ENCODE measurements around the gene TRABD. TPM values are rescaled to one million over a fixed set of nuclear protein-coding genes. Genes with fewer than 3 reads are reported as not detected.
A peak's percentile ranks its signal among the peaks of the same experiment; 100 is the strongest.
"Not testable (repeated sequence)": the region's sequence is repeated elsewhere in the genome, so short reads cannot be mapped to it uniquely, and the experiment has no call there.

Gene TRABD
- polyA plus RNA-seq, 2 donors, result 47.4 to 54.5 TPM

DNA sequence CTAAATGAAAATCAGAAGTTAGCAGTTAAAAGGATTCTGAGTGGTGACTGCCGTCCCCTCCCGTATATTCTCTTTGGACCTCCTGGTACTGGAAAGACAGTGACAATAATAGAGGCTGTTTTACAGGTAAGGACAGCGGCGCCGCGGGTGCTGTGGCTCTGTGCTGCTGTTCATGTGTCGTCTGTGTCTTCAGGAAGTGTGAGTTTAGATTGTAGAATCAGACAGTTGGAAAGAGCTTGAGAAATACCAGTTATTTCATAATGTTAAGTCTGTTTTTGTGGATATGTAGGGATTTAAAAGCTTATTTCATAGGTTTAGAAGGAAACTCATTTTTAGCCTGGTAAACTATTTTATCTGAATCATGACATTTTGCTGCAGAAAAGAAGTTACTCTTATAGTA lies 42.6 kb upstream of the TRABD start:
- WGBS, 2 donors, result 77 to 82% methylated on average over 7 of the region's 7 CpGs
- no peaks in the 10 kb centered on the region for H3K9me3 ChIP-seq (ENCODE audit: control insufficient read depth in 2 of 2, insufficient read depth in 1 of 2, low read depth in 1 of 2, low read length in 1 of 2)
- H3K27ac ChIP-seq (ENCODE audit: low read depth in 2 of 2, low read length in 1 of 2), result no peak overlapping the region
- no peaks in the 10 kb centered on the region for H3K36me3 ChIP-seq (ENCODE audit: control insufficient read depth in 2 of 2, insufficient read depth in 2 of 2, low read length in 1 of 2)
- no peak overlapping the region for H3K4me3 ChIP-seq (ENCODE audit: low read depth in 1 of 2, low read length in 2 of 2)
- peaks cover 2 to 5% of the 10 kb centered on the region in 2 donors for H3K4me1 ChIP-seq (ENCODE audit: control insufficient read depth in 2 of 2, insufficient read depth in 2 of 2, low read length in 1 of 2)
- no peaks in the 10 kb centered on the region for H3K27me3 ChIP-seq (ENCODE audit: control insufficient read depth in 1 of 2, insufficient read depth in 2 of 2, low read length in 2 of 2)

DNA sequence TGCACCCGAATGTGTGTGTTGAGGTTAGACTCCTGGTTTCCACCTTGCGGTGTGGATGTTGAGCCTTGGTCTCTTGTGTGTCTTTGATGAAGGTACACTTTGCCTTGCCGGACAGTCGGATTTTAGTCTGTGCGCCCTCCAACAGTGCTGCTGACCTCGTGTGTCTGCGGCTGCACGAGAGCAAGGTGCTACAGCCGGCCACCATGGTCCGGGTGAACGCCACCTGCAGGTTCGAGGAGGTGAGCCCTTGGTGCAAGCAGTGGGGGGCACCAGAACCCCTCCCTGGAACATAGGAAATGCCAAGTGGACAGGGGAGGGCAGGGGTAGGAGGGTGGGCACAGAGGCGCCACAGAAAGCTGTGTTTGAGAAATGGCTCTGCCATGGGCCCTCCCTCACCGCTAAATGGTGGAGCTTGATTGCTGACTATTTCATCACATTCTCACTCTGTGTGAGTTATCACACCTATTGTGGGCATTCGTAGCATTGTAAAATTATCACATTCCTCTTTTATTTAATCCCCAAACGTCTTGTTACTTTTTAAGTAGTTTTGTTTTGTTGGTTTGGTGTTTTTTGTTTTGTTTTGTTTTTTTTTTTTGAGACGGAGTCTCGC lies 41.6 kb upstream of the TRABD start:
- Histone ChIP-seq H3K27ac (ENCODE audit: low read depth in 2 of 2, low read length in 1 of 2) (no peak overlapping the region), H3K9me3 (ENCODE audit: control insufficient read depth in 2 of 2, insufficient read depth in 1 of 2, low read depth in 1 of 2, low read length in 1 of 2) (no peaks in the 10 kb centered on the region), H3K4me3 (ENCODE audit: low read depth in 1 of 2, low read length in 2 of 2) (no peak overlapping the region), H3K36me3 (ENCODE audit: control insufficient read depth in 2 of 2, insufficient read depth in 2 of 2, low read length in 1 of 2) (no peaks in the 10 kb centered on the region), H3K27me3 (ENCODE audit: control insufficient read depth in 1 of 2, insufficient read depth in 2 of 2, low read length in 2 of 2) (no peaks in the 10 kb centered on the region), H3K4me1 (ENCODE audit: control insufficient read depth in 2 of 2, insufficient read depth in 2 of 2, low read length in 1 of 2) (peaks cover 2 to 5% of the 10 kb centered on the region in 2 donors)
- 85 to 90% methylated on average over 18 of the region's 18 CpGs for WGBS, 2 donors

DNA sequence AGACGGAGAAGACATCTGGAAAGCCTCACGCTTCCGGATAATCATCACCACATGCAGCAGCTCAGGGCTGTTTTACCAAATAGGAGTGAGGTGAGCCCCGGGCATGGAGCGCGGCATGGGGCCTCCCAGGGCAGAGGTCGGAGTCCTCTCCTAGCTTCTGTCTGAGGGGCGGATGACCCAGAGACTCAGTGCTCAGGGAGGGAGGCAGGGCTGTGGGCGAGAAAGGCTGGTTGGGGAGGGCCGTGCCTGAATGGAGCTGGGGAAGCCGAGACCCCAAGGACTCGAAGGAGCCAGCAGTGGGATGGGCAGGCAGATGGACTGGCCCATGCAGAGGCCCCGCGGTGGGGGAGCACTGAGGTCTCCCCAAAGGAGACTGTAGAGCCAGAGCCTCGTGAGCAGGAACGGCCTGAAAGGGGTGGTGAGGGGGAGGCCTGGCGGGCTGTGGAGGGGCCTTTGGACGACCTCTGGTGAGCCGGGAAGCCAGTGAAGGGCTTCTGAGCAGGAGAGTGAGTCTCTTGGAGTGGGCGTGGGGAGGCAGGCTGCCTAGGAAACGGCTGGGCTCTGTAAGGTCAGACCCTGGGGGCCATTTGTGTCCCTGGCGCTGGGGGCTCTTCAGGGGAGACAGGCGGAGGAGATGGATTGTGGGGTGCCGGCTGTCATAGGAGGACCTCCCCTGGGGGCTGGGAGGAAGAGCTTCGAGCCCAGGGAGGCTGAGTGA lies 39.8 kb upstream of the TRABD start:
- no peak overlapping the region for H3K4me3 ChIP-seq (ENCODE audit: low read depth in 1 of 2, low read length in 2 of 2)
- WGBS, 2 donors, result 66 to 72% methylated on average over 25 of the region's 25 CpGs
- H3K27ac ChIP-seq (ENCODE audit: low read depth in 2 of 2, low read length in 1 of 2), result no peak overlapping the region

GRCh38 chr22:50146439-50147238 lies 39.1 kb upstream of the TRABD start:
- peaks cover 2% of the 10 kb centered on the region in 2 donors for H3K4me1 ChIP-seq (ENCODE audit: control insufficient read depth in 2 of 2, insufficient read depth in 2 of 2, low read length in 1 of 2)
- H3K4me3 ChIP-seq (ENCODE audit: low read depth in 1 of 2, low read length in 2 of 2), result no peak overlapping the region
- no peaks in the 10 kb centered on the region for H3K27me3 ChIP-seq (ENCODE audit: control insufficient read depth in 1 of 2, insufficient read depth in 2 of 2, low read length in 2 of 2)
- 28 to 38% methylated on average over 27 of the region's 27 CpGs for WGBS, 2 donors
- H3K9me3 ChIP-seq (ENCODE audit: control insufficient read depth in 2 of 2, insufficient read depth in 1 of 2, low read depth in 1 of 2, low read length in 1 of 2), result no peaks in the 10 kb centered on the region
- H3K36me3 ChIP-seq (ENCODE audit: control insufficient read depth in 2 of 2, insufficient read depth in 2 of 2, low read length in 1 of 2), result no peaks in the 10 kb centered on the region
- no peak overlapping the region for H3K27ac ChIP-seq (ENCODE audit: low read depth in 2 of 2, low read length in 1 of 2)

More for the DNA sequence above, 39.8 kb upstream of the TRABD start:
- Histone ChIP-seq H3K36me3 (ENCODE audit: control insufficient read depth in 2 of 2, insufficient read depth in 2 of 2, low read length in 1 of 2) (no peaks in the 10 kb centered on the region), H3K27me3 (ENCODE audit: control insufficient read depth in 1 of 2, insufficient read depth in 2 of 2, low read length in 2 of 2) (no peaks in the 10 kb centered on the region), H3K4me1 (ENCODE audit: control insufficient read depth in 2 of 2, insufficient read depth in 2 of 2, low read length in 1 of 2) (peaks cover 2% of the 10 kb centered on the region in 2 donors), H3K9me3 (ENCODE audit: control insufficient read depth in 2 of 2, insufficient read depth in 1 of 2, low read depth in 1 of 2, low read length in 1 of 2) (no peaks in the 10 kb centered on the region)

- H3K9me3 ChIP-seq (ENCODE audit: control insufficient read depth in 2 of 2, insufficient read depth in 1 of 2, low read depth in 1 of 2, low read length in 1 of 2); H3K4me3 ChIP-seq (ENCODE audit: low read depth in 1 of 2, low read length in 2 of 2); H3K4me1 ChIP-seq (ENCODE audit: control insufficient read depth in 2 of 2, insufficient read depth in 2 of 2, low read length in 1 of 2); H3K36me3 ChIP-seq (ENCODE audit: control insufficient read depth in 2 of 2, insufficient read depth in 2 of 2, low read length in 1 of 2); H3K27ac ChIP-seq (ENCODE audit: low read depth in 2 of 2, low read length in 1 of 2); H3K27me3 ChIP-seq (ENCODE audit: control insufficient read depth in 1 of 2, insufficient read depth in 2 of 2, low read length in 2 of 2): not testable (repeated sequence)
- WGBS, 2 donors, result 80 to 84% methylated on average over 14 to 15 of the region's 26 CpGs
Observed at GRCh38 chr22:50147258-50148165, 38.2 kb upstream of the TRABD start.

GRCh38 chr22:50148166-50148500 lies 37.6 kb upstream of the TRABD start:
- no peak overlapping the region for H3K27ac ChIP-seq (ENCODE audit: low read depth in 2 of 2, low read length in 1 of 2)
- H3K36me3 ChIP-seq (ENCODE audit: control insufficient read depth in 2 of 2, insufficient read depth in 2 of 2, low read length in 1 of 2), result no peaks in the 10 kb centered on the region
- H3K4me1 ChIP-seq (ENCODE audit: control insufficient read depth in 2 of 2, insufficient read depth in 2 of 2, low read length in 1 of 2), result peaks cover 2% of the 10 kb centered on the region in 2 donors
- no peak overlapping the region for H3K4me3 ChIP-seq (ENCODE audit: low read depth in 1 of 2, low read length in 2 of 2)
- no peaks in the 10 kb centered on the region for H3K27me3 ChIP-seq (ENCODE audit: control insufficient read depth in 1 of 2, insufficient read depth in 2 of 2, low read length in 2 of 2)
- 89 to 94% methylated on average over 12 of the region's 12 CpGs for WGBS, 2 donors
- no peaks in the 10 kb centered on the region for H3K9me3 ChIP-seq (ENCODE audit: control insufficient read depth in 2 of 2, insufficient read depth in 1 of 2, low read depth in 1 of 2, low read length in 1 of 2)

GRCh38 chr22:50148991-50149721 lies 36.6 kb upstream of the TRABD start:
- peaks cover 2% of the 10 kb centered on the region in 2 donors for H3K4me1 ChIP-seq (ENCODE audit: control insufficient read depth in 2 of 2, insufficient read depth in 2 of 2, low read length in 1 of 2)
- H3K4me3 ChIP-seq (ENCODE audit: low read depth in 1 of 2, low read length in 2 of 2), result no peak overlapping the region
- no peaks in the 10 kb centered on the region for H3K36me3 ChIP-seq (ENCODE audit: control insufficient read depth in 2 of 2, insufficient read depth in 2 of 2, low read length in 1 of 2)
- 28 to 32% methylated on average over 22 of the region's 22 CpGs for WGBS, 2 donors
- H3K27ac ChIP-seq (ENCODE audit: low read depth in 2 of 2, low read length in 1 of 2), result peak overlapping the region in 1 of 2 donors; percentile 15
- H3K27me3 ChIP-seq (ENCODE audit: control insufficient read depth in 1 of 2, insufficient read depth in 2 of 2, low read length in 2 of 2), result no peaks in the 10 kb centered on the region
- H3K9me3 ChIP-seq (ENCODE audit: control insufficient read depth in 2 of 2, insufficient read depth in 1 of 2, low read depth in 1 of 2, low read length in 1 of 2), result no peaks in the 10 kb centered on the region

DNA sequence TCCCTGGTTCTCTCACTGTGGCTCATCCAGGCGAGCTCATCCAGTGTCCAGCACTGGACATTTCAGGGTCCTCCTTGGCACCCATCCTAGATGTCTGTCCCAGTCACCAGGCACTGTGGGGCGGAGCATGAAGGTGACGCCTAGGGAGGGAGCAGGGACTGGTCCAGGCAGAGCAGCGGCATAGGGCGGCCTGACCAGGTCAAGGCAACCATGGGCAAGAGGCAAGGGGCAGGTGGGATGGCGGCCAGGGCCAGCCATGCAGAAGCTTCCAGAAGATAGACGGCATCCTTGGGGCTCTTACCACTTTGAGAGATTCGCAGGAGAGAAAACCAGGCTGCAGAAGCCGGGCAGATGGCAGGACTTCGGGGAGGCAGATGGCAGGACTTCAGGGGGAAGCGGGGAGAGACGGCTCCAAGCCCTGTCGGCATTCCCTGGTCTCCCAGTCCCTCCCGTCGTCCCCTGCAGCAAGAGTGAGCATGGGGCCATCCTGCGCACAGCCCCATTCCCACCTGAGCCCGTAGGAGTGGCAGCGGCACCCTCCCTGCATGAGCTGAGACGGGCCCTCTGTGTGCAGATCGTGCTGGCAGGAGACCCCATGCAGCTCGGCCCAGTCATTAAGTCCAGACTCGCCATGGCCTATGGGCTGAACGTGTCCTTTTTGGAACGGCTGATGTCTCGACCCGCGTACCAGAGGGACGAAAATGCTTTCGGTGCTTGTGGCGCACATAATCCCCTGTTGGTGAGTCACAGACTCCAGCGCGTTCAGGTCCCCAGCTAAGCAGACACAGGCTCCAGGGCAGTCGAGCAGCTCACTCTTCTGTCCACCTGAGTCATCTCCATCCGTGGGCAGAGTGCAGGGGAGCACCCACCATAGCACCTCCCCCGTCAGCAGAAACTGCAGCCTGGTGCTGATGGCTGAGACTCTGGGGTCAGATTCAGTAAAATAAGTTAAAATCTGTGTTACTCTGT lies 35.3 kb upstream of the TRABD start:
- Histone ChIP-seq H3K4me1 (ENCODE audit: control insufficient read depth in 2 of 2, insufficient read depth in 2 of 2, low read length in 1 of 2) (peaks cover 2% of the 10 kb centered on the region in 2 donors), H3K27me3 (ENCODE audit: control insufficient read depth in 1 of 2, insufficient read depth in 2 of 2, low read length in 2 of 2) (no peaks in the 10 kb centered on the region), H3K36me3 (ENCODE audit: control insufficient read depth in 2 of 2, insufficient read depth in 2 of 2, low read length in 1 of 2) (no peaks in the 10 kb centered on the region), H3K9me3 (ENCODE audit: control insufficient read depth in 2 of 2, insufficient read depth in 1 of 2, low read depth in 1 of 2, low read length in 1 of 2) (no peaks in the 10 kb centered on the region), H3K4me3 (ENCODE audit: low read depth in 1 of 2, low read length in 2 of 2) (no peak overlapping the region), H3K27ac (ENCODE audit: low read depth in 2 of 2, low read length in 1 of 2) (no peak overlapping the region)
- 77 to 79% methylated on average over 35 of the region's 35 CpGs for WGBS, 2 donors

Measured in esophagus (tissue), 2 donors.